ENCODE data around the gene MACROD2. TPM values are rescaled to one million over a fixed set of nuclear protein-coding genes. Genes with fewer than 3 reads are reported as not detected.

Gene MACROD2
- total RNA-seq, 1 donor from 2014 or later: 78.2 TPM

- no peaks in the 10 kb centered on the region for H3K4me1 ChIP-seq
- H3K4me3 ChIP-seq: no peak overlapping the region
- ATAC-seq (no peak), DNase-seq (no peak)
- H3K27me3 ChIP-seq: no peaks in the 10 kb centered on the region
- no peaks in the 10 kb centered on the region for H3K9me3 ChIP-seq
- TF ChIP-seq CTCF (IDR thresholded peaks at IDR 0.05): no peak
- no peaks in the 10 kb centered on the region for H3K36me3 ChIP-seq
- no peak overlapping the region for H3K27ac ChIP-seq
- intact Hi-C loops (cut with DNase I): no loop called here
Observed at GRCh38 chr20:14299831-14300230, 304.5 kb downstream of the MACROD2 start.

GRCh38 chr20:14303106-14303505 lies 307.8 kb downstream of the MACROD2 start:
- Histone ChIP-seq H3K4me3 (no peak overlapping the region), H3K27me3 (no peaks in the 10 kb centered on the region), H3K27ac (no peak overlapping the region), H3K36me3 (no peaks in the 10 kb centered on the region), H3K9me3 (no peaks in the 10 kb centered on the region), H3K4me1 (no peaks in the 10 kb centered on the region)
- ATAC-seq (no peak), DNase-seq (no peak)
- no peak for TF ChIP-seq CTCF (IDR thresholded peaks at IDR 0.05)
- intact Hi-C loops (cut with DNase I): no loop called here

GRCh38 chr20:14303651-14304050 lies 308.3 kb downstream of the MACROD2 start:
- no peak for DNase-seq
- Histone ChIP-seq H3K4me1 (no peaks in the 10 kb centered on the region), H3K4me3 (no peak overlapping the region), H3K9me3 (no peaks in the 10 kb centered on the region), H3K27ac (no peak overlapping the region), H3K27me3 (no peaks in the 10 kb centered on the region), H3K36me3 (no peaks in the 10 kb centered on the region)
- no peak for TF ChIP-seq CTCF (IDR thresholded peaks at IDR 0.05)
- ATAC-seq: no peak
- intact Hi-C loops (cut with DNase I): no loop called here

- peak; percentile 55 for ATAC-seq
- Histone ChIP-seq H3K36me3 (no peaks in the 10 kb centered on the region), H3K27ac (no peak overlapping the region), H3K4me3 (no peak overlapping the region), H3K4me1 (no peaks in the 10 kb centered on the region), H3K27me3 (no peaks in the 10 kb centered on the region), H3K9me3 (no peaks in the 10 kb centered on the region)
- DNase-seq: no peak
- intact Hi-C loops (cut with DNase I): no loop called here
- TF ChIP-seq CTCF (IDR thresholded peaks at IDR 0.05): no peak
Observed at GRCh38 chr20:14304472-14304871, 309.2 kb downstream of the MACROD2 start.

GRCh38 chr20:14307956-14308355 lies 312.6 kb downstream of the MACROD2 start:
- Histone ChIP-seq H3K27me3 (no peaks in the 10 kb centered on the region), H3K9me3 (no peaks in the 10 kb centered on the region), H3K4me3 (no peak overlapping the region), H3K27ac (no peak overlapping the region), H3K4me1 (no peaks in the 10 kb centered on the region), H3K36me3 (no peaks in the 10 kb centered on the region)
- ATAC-seq (no peak), DNase-seq (no peak)
- no peak for TF ChIP-seq CTCF (IDR thresholded peaks at IDR 0.05)
- intact Hi-C loops (cut with DNase I): no loop called here

GRCh38 chr20:14310977-14311627 lies 315.8 kb downstream of the MACROD2 start:
- Histone ChIP-seq H3K4me3 (no peak overlapping the region), H3K4me1 (no peaks in the 10 kb centered on the region), H3K27me3 (no peaks in the 10 kb centered on the region), H3K27ac (no peak overlapping the region), H3K9me3 (no peaks in the 10 kb centered on the region), H3K36me3 (no peaks in the 10 kb centered on the region)
- intact Hi-C loops (cut with DNase I): no loop called here
- ATAC-seq: no peak
- TF ChIP-seq CTCF (IDR thresholded peaks at IDR 0.05): no peak
- no peak for DNase-seq

Measured in upper lobe of right lung (tissue), 1 donor.